GM18502 (cell line): ENCODE results near the gene GUCY2D.
"Not testable (repeated sequence)": the region's sequence is repeated elsewhere in the genome, so short reads cannot be mapped to it uniquely, and the experiment has no call there.

Experiments used
- ATAC-seq: cut with Tn5 transposase; IDR thresholded peaks from one replicate; pipeline ENCODE4 v1.9.1; 2021; ENCODE audit warnings: mild to moderate bottlenecking; ENCODE audit not compliant: unreplicated experiment, poor library complexity

Gene GUCY2D

GRCh38 chr17:8001976-8002720, at the start of gene GUCY2D:
Gene GUCY2D, plus strand, starts transcription at chr17:8002615. Its CDS starts 433 bp downstream, at chr17:8003048.
- no peak for ATAC-seq

GRCh38 chr17:7953266-7953665, 49.1 kb upstream of the GUCY2D start:
- not testable (repeated sequence) for ATAC-seq

GRCh38 chr17:7955414-7956227, 46.8 kb upstream of the GUCY2D start:
- no peak for ATAC-seq

- ATAC-seq = no peak
Measured at GRCh38 chr17:7956228-7956965, 46.0 kb upstream of the GUCY2D start.

GRCh38 chr17:7959503-7960253, 42.7 kb upstream of the GUCY2D start:
- ATAC-seq = no peak

- ATAC-seq = no peak
Measured at GRCh38 chr17:7961421-7961820, 41.0 kb upstream of the GUCY2D start.

GRCh38 chr17:7967751-7968150, 34.7 kb upstream of the GUCY2D start:
- no peak for ATAC-seq

GRCh38 chr17:7969433-7969832, 33.0 kb upstream of the GUCY2D start:
- ATAC-seq = no peak

GRCh38 chr17:7971651-7972050, 30.8 kb upstream of the GUCY2D start:
- no peak for ATAC-seq

GRCh38 chr17:7972131-7972785, 30.2 kb upstream of the GUCY2D start:
- no peak for ATAC-seq

GRCh38 chr17:7974638-7975131, 27.7 kb upstream of the GUCY2D start:
- no peak for ATAC-seq

GRCh38 chr17:7977039-7977438, 25.4 kb upstream of the GUCY2D start:
- ATAC-seq = no peak

- no peak for ATAC-seq
Measured at GRCh38 chr17:7977805-7978204, 24.6 kb upstream of the GUCY2D start.

GRCh38 chr17:7982173-7982572, 20.2 kb upstream of the GUCY2D start:
- ATAC-seq = no peak

GRCh38 chr17:7982666-7983065, 19.7 kb upstream of the GUCY2D start:
- ATAC-seq = no peak

GRCh38 chr17:7984904-7985303, 17.5 kb upstream of the GUCY2D start:
- ATAC-seq = no peak

- no peak for ATAC-seq
Measured at GRCh38 chr17:7987112-7987893, 15.1 kb upstream of the GUCY2D start.

- no peak for ATAC-seq
Measured at GRCh38 chr17:7988750-7989178, 13.7 kb upstream of the GUCY2D start.
